Stimulated activated CD4-positive, alpha-beta T cell treated with anti-CD3 and anti-CD28 coated beads, Interleukin-2, amount 100 ng/mL, for 4 hours (primary cell): ENCODE measurements around the gene AHRR.
A peak's percentile ranks its signal among the peaks of the same experiment; 100 is the strongest.

Experiments used
- DNase-seq: peaks from one replicate; pipeline ENCODE4 v3.0.0-alpha.2; 2020; ENCODE audit warnings: low read depth

AHRR gene

GRCh38 chr5:430214-430925 lies 108.9 kb downstream of the AHRR start:
- DNase-seq = no peak

GRCh38 chr5:431001-431710 lies 109.6 kb downstream of the AHRR start:
- DNase-seq = no peak

- no peak for DNase-seq
These were observed 110.2 kb downstream of the AHRR start for GRCh38 chr5:431711-432050.

- no peak for DNase-seq
These were observed 110.8 kb downstream of the AHRR start for GRCh38 chr5:432201-432927.

GRCh38 chr5:432928-433791 lies 111.6 kb downstream of the AHRR start:
- DNase-seq = no peak

- no peak for DNase-seq
These were observed 112.3 kb downstream of the AHRR start for GRCh38 chr5:433836-434235.

- DNase-seq = no peak
These were observed 113.1 kb downstream of the AHRR start for GRCh38 chr5:434443-435146.

- DNase-seq = no peak
These were observed 113.8 kb downstream of the AHRR start for GRCh38 chr5:435156-435790.

- DNase-seq = no peak
These were observed 114.6 kb downstream of the AHRR start for GRCh38 chr5:435961-436640.

GRCh38 chr5:436641-436975 lies 115.1 kb downstream of the AHRR start:
- no peak for DNase-seq

GRCh38 chr5:437281-437771 lies 115.8 kb downstream of the AHRR start:
- DNase-seq = no peak

- no peak for DNase-seq
These were observed 117.0 kb downstream of the AHRR start for GRCh38 chr5:438481-438981.

GRCh38 chr5:439181-439580 lies 117.7 kb downstream of the AHRR start:
- DNase-seq = no peak

- no peak for DNase-seq
These were observed 118.1 kb downstream of the AHRR start for GRCh38 chr5:439636-440035.

- DNase-seq = no peak
These were observed 119.1 kb downstream of the AHRR start for GRCh38 chr5:440401-441201.

GRCh38 chr5:441996-442334 lies 120.5 kb downstream of the AHRR start:
- no peak for DNase-seq

GRCh38 chr5:442335-443238 lies 121.1 kb downstream of the AHRR start, which contains the start of gene EXOC3:
Gene EXOC3, plus strand, starts transcription at chr5:443176. Its CDS starts 3,030 bp downstream, at chr5:446206.
- DNase-seq = peak; percentile 61
